ENCODE measurements around the gene FZD7. TPM values are rescaled to one million over a fixed set of nuclear protein-coding genes. Genes with fewer than 3 reads are reported as not detected.

Gene FZD7
- total RNA-seq, 1 donor: 35.8 TPM

GRCh38 chr2:202084265-202084664 lies 50.6 kb downstream of the FZD7 start:
- TF ChIP-seq CTCF (IDR thresholded peaks at IDR 0.05; ENCODE audit: insufficient read depth, low read length): no peak
- no peak overlapping the region for H3K4me3 ChIP-seq (ENCODE audit: low read depth, low read length)
- no peak for DNase-seq (ENCODE audit: low read depth)

Other genes starting within 250 kb of the FZD7 start
- gene CDK15, start 227.3 kb upstream of the FZD7 start, total RNA-seq (ENCODE audit: low replicate concordance): 4.5 and 7.0 TPM in 2 replicates
- gene KIAA2012, start 39.4 kb downstream of the FZD7 start, total RNA-seq (ENCODE audit: low replicate concordance): not detected in 2 replicates
- 68.5 and 158 TPM in 2 replicates for gene SUMO1, start 204.7 kb downstream of the FZD7 start, total RNA-seq (ENCODE audit: low replicate concordance)
- gene NOP58, start 231.9 kb downstream of the FZD7 start, total RNA-seq (ENCODE audit: low replicate concordance): 71.4 and 74.1 TPM in 2 replicates